HUES48 (cell line): ENCODE measurements around the gene NHLH1.

Experiments
- H3K27ac ChIP-seq: one replicate; pipeline ENCODE4 v1.7.0; 2013; ENCODE audit warnings: low read depth, low read length, inconsistent platforms
- H3K27me3 ChIP-seq: 2 replicates; pipeline ENCODE4 v1.6.1; 2013; ENCODE audit warnings: mild to moderate bottlenecking, low read length; ENCODE audit not compliant: control insufficient read depth, insufficient read depth
- H3K36me3 ChIP-seq: 2 replicates; pipeline ENCODE4 v1.6.1; 2013; ENCODE audit warnings: low read length; ENCODE audit not compliant: control insufficient read depth, insufficient read depth
- H3K4me1 ChIP-seq: 2 replicates; pipeline ENCODE4 v1.6.1; 2013; ENCODE audit warnings: mild to moderate bottlenecking, low read length; ENCODE audit not compliant: control insufficient read depth, insufficient read depth
- H3K4me3 ChIP-seq: 2 replicates; pipeline ENCODE4 v1.5.1; 2013; ENCODE audit warnings: mild to moderate bottlenecking, low read depth, low read length
- H3K9ac ChIP-seq: 2 replicates; pipeline ENCODE4 v1.6.1; 2013; ENCODE audit warnings: mild to moderate bottlenecking, low read depth, low read length, moderate library complexity
- H3K9me3 ChIP-seq: 2 replicates; pipeline ENCODE4 v1.6.1; 2013; ENCODE audit warnings: low read length; ENCODE audit not compliant: control insufficient read depth, insufficient read depth

The NHLH1 gene

DNA sequence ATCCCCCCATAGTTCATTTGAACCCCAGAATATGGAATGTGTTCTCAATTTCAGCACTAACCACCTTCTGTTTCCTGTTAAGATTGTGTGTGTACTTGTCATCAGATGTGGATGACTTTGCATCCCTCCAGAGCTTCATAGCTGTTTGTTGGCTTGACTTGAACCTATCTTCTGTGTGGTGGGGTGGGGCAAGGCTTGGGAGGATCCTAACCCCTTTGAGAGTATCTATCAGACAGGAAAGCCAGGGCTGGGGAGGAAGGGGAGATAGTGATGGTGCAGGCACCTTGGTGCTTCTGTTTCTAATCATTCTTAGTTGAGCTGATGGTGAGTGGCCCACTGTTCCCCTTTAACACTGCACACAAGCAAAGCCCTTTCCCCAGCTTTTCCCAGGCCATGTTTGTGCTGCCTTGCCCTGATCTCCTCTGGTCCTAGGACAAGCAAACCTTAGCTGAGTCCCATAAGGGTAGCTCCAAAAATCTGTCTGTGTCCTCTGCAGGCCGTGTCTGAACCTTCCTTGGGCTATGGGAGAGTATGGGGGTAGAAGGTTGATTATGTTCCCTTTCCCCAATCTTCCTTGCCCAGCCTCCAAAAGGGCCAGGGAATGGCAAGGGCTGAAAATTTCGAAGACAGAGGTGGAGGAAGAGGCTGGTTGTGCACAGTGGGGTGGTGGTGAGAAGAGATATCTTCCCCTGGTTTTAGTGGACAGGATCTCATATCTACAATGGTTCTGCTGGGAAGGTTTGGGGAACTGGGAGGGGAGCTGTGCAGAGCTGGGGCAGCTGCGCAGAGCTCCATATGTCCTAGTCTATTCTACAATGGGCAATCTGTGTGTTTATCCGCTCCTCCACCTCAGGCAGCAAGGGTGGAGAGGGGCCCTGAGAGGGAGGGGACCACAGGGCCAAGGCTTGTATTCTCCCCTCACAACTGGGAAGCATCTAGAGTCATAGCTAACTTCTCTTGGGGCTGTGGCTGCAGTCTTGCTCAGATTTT, 1.4 kb downstream of the NHLH1 start:
- Histone ChIP-seq H3K4me1 (peaks cover 14% of the 10 kb centered on the region), H3K4me3 (no peak overlapping the region), H3K9me3 (no peaks in the 10 kb centered on the region), H3K9ac (no peak overlapping the region), H3K36me3 (no peaks in the 10 kb centered on the region), H3K27me3 (no peaks in the 10 kb centered on the region), H3K27ac (no peak overlapping the region)

DNA sequence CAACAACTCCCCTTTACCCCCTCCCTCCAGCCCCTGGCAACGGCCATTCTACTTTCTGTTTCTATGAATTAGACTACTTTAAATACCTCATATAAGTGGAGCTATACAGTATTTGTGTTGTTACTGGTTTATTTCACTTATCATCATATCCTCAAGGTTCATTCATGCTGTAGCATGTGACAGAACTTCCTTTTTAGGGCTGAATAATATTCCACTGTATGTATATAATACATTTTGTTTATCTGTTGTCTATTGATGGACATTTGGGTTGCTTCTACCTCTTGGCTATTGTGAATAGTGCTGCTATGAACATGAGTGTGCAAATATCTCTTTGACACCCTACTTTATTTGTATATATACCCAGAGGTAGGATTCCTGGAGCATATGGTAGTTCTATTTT, 2.2 kb downstream of the NHLH1 start:
- H3K4me3 ChIP-seq: no peak overlapping the region
- peaks cover 8% of the 10 kb centered on the region for H3K4me1 ChIP-seq
- no peaks in the 10 kb centered on the region for H3K9me3 ChIP-seq
- no peak overlapping the region for H3K9ac ChIP-seq
- H3K36me3 ChIP-seq: no peaks in the 10 kb centered on the region
- no peaks in the 10 kb centered on the region for H3K27me3 ChIP-seq
- no peak overlapping the region for H3K27ac ChIP-seq

DNA sequence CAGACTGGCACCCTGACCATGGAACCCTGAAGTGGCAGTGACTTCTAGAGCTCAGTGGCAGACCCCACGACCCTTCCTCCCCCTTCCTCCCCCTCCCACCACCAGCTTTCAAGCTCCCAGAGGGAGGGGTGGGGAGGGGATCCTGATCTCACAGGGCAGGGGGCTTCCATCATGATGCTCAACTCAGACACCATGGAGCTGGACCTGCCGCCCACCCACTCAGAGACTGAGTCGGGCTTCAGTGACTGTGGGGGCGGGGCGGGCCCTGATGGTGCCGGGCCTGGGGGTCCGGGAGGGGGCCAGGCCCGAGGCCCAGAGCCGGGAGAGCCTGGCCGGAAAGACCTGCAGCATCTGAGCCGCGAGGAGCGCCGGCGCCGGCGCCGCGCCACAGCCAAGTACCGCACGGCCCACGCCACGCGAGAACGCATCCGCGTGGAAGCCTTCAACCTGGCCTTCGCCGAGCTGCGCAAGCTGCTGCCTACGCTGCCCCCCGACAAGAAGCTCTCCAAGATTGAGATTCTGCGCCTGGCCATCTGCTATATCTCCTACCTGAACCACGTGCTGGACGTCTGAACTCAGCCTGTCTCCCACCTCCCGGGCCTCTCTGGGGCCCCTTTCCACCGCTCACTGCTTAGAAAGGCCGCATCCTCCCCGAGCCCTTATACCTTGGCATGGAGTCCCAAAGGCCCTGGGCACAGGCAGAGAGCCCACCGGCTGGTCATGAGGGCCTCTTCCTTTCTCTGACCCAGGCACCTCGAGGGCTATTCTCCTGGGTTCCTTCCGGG, 3.9 kb downstream of the NHLH1 start:
- Histone ChIP-seq H3K27ac (no peak overlapping the region), H3K9ac (no peak overlapping the region), H3K27me3 (no peaks in the 10 kb centered on the region), H3K4me1 (peaks cover 23% of the 10 kb centered on the region), H3K4me3 (no peak overlapping the region), H3K9me3 (no peaks in the 10 kb centered on the region), H3K36me3 (no peaks in the 10 kb centered on the region)

DNA sequence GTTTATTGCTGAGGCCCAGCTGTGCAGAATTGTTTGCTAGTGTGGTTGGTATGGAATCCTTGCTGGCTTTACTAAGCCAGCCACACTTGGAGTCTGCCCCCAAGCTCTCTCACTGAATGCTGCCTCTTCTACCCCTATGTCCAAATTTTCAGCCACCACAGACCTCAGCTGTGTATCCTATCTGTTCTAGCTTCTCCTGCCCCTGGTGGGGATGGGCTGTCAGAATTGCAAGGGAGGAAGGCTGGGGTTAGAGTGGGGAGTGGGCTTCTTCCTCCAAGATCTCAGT, 4.4 kb downstream of the NHLH1 start:
- H3K9me3 ChIP-seq: no peaks in the 10 kb centered on the region

DNA sequence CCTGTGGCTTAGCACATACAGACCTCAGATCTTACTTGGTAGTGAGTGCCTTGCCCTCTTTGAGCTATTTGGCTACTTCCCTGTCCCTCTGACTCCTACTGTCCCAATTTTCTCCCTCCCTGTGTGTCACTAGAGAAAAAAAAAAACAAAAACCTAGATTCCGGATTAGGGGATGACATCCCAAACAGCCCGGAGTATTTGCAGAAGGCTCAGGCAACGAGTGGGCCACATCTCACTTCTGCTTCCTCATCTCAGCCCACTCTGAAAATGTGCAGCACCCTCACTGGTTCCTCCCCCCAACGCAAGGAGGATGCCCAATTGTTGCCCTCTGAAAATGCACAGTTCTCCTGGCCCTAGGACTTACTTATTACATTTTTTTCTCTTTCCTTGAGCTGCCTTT, 4.9 kb downstream of the NHLH1 start:
- Histone ChIP-seq H3K36me3 (no peaks in the 10 kb centered on the region), H3K27me3 (no peaks in the 10 kb centered on the region), H3K4me1 (peaks cover 32% of the 10 kb centered on the region), H3K9ac (no peak overlapping the region), H3K27ac (no peak overlapping the region), H3K4me3 (no peak overlapping the region), H3K9me3 (no peaks in the 10 kb centered on the region)

More for the DNA sequence above, 4.4 kb downstream of the NHLH1 start:
- Histone ChIP-seq H3K4me1 (peaks cover 28% of the 10 kb centered on the region), H3K36me3 (no peaks in the 10 kb centered on the region), H3K9ac (no peak overlapping the region), H3K4me3 (no peak overlapping the region), H3K27me3 (no peaks in the 10 kb centered on the region), H3K27ac (no peak overlapping the region)

DNA sequence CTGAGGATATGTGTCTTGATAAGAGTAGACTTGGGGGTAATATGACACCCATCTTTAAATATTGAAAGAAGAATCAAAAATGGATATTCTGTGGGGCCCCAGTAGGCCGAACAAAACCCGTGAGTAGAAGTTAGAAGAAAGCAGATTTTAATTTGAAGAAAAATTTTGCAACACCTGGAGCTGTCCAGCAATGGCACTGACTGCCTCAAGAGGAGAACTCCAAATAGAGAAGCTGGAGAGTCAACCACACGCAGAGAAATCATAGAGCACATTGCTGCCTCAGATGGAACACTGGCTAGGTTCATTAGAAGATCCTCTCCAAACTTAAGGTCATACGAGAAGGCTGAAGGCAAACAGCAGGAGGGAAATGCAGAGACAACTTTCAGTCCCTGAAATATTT, 6.8 kb downstream of the NHLH1 start:
- Histone ChIP-seq H3K9me3 (no peaks in the 10 kb centered on the region), H3K27ac (no peak overlapping the region)

DNA sequence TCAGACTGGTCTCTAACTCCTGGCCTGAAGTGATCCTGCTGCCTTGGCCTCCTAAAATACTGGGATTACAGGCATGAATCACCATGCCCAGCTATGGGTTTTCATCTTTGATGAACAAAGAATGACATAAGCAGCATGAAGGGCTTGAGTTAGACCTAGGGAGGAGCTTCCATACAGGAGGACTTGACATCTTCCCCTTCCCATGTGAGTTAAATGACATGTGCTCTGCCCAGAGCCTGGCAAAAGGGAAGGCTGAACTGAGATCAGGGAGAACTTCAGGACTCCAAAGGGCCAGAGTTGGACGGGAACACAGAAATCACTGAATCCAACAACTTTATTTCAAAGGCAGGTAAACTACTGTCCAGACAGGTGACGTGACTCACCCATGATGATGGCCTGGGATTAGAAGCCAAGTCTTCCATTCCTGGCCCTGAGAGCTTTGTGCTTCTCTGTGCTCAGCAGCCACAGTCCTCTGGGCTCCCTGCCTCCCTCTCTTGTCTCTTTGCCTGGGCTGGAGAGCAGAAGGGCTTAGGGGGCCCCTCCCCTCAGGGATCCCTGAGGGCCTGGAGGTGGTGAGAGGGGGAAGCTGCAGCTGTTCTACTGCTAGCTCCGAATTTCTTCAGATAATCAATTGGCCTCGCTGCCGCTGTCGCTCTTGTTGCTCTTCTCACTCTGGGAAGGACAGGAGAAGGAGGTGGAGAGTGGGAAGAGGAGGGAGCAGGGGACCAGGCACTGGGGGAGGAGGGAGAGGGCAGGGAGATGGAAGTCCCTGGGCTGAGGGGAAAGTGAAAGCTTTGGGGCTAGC, 7.6 kb downstream of the NHLH1 start:
- Histone ChIP-seq H3K4me1 (peaks cover 40% of the 10 kb centered on the region), H3K4me3 (peak overlapping the region; percentile 13; the same call in 1 of the 2 replicates), H3K27ac (peak overlapping the region; percentile 91), H3K9me3 (no peaks in the 10 kb centered on the region), H3K36me3 (no peaks in the 10 kb centered on the region), H3K9ac (no peak overlapping the region), H3K27me3 (no peaks in the 10 kb centered on the region)

More for the DNA sequence above, 6.8 kb downstream of the NHLH1 start:
- H3K4me3 ChIP-seq: no peak overlapping the region
- peaks cover 40% of the 10 kb centered on the region for H3K4me1 ChIP-seq
- no peaks in the 10 kb centered on the region for H3K27me3 ChIP-seq
- no peaks in the 10 kb centered on the region for H3K36me3 ChIP-seq
- H3K9ac ChIP-seq: no peak overlapping the region

DNA sequence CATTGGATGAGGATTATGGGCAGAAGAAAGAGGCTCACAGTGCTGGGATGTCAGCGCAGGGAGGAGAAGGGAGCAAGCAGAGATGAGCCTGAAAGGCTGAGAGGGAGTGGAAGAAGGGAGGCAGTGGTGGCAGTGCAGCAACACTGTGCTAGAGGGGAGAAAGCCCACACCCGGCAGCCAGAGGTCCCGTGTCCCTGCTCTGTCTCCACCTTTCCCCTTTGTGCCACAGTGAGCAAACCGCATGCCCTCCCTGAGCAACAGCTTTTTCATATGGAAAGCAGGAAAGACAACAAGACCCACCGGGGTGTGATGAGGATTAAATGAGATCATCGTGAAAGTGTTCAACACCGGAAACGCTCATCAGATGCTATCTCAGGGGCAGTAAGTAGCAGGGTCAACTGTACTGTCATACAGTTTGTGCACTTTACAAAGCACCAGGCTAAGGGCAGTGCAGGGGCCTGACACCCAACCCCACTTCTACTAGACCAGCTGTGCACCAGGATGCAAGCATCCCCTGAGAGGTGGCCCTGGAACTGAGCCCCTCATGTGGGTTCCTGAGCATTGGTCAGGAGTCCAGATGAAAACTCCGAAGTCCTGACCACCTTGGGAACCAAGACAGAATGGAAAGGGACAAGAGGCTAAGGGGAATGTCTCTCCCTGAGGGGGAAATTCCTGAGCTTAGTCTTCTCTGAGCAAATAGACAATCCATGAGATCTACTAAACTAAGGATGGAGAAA, 9.1 kb downstream of the NHLH1 start:
- peak overlapping the region; percentile 23 for H3K4me3 ChIP-seq
- no peaks in the 10 kb centered on the region for H3K9me3 ChIP-seq
- H3K4me1 ChIP-seq: peaks cover 38% of the 10 kb centered on the region
- no peaks in the 10 kb centered on the region for H3K27me3 ChIP-seq
- H3K9ac ChIP-seq: peak overlapping the region; percentile 41; the same call in 1 of the 2 replicates
- peak overlapping the region; percentile 91 for H3K27ac ChIP-seq
- no peaks in the 10 kb centered on the region for H3K36me3 ChIP-seq

DNA sequence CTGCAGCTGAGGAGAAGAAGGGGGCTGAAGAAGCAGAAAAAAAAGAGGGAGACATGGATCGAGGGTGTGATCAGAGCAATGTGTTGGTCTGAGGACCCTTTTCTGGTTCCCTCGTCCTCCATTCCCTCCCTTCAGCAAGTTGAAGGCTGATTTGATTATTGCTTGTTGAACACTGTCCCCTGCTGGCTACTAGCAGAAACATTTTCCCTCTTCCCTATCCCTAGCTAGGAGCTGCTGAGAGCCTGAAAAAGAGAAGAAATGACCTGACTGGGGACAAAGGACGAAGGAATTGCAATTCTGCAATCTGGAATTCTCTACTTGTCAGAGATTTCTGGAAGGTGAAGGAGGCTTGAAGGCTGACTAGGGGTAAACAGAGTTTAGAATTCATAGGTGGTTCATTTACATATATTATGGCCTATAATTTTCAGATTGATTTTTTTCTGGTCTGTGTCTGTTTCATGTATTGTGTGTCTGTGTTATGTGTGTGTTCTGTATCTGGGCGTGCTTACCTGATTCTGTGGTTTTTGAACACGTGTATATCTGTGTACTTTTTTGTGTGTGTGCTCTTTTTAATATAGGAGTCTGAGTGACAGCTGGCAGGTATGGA, 9.8 kb downstream of the NHLH1 start:
- peak overlapping the region; percentile 23 for H3K4me3 ChIP-seq
- H3K4me1 ChIP-seq: peaks cover 38% of the 10 kb centered on the region
- H3K27me3 ChIP-seq: no peaks in the 10 kb centered on the region
- no peaks in the 10 kb centered on the region for H3K9me3 ChIP-seq
- H3K27ac ChIP-seq: peak overlapping the region; percentile 91
- H3K36me3 ChIP-seq: no peaks in the 10 kb centered on the region
- H3K9ac ChIP-seq: peak overlapping the region; percentile 22; the same call in 1 of the 2 replicates
